GM12878 (cell line): ENCODE data around the gene TMIGD3. TPM values are rescaled to one million over a fixed set of nuclear protein-coding genes. Genes with fewer than 3 reads are reported as not detected.

Experiments
- ATAC-seq: fragments of 200-7000 bp; cut with Tn5 transposase; 3 replicates; pipeline ENCODE4 v1.9.1; 2020; ENCODE audit warnings: mild to moderate bottlenecking, moderate library complexity
- BruUV-seq: library from RNA; stranded (reverse); fragments of 400-500 nt; replicated peaks from 2 replicates; lab custom pipeline; 2021; lab: Mats Ljungman, UMichigan
- CTCF ChIA-PET: fragments of 300-600 bp; sonication (Branson Sonifier 250); formaldehyde crosslinking; extraction: SDS; loops from one replicate; lab custom pipeline; 2021; ENCODE audit warnings: inconsistent platforms; lab: Yijun Ruan, JAX
- POLR2A ChIA-PET: fragments of 350-600 bp; formaldehyde crosslinking; extraction: SDS; loops from one replicate; lab custom pipeline; 2021; ENCODE audit warnings: inconsistent platforms; lab: Charles Lee
- RAD21 ChIA-PET: fragments of 300-600 bp; sonication (Branson Sonifier 250); formaldehyde crosslinking; loops from one replicate; lab custom pipeline; 2023; ENCODE audit warnings: antibody characterized with exemption; ENCODE audit not compliant: unreplicated experiment; lab: Charles Lee
- SMC1A ChIA-PET: fragments of 300-600 bp; sonication (Branson Sonifier 250); formaldehyde crosslinking; loops from one replicate; lab custom pipeline; 2023; ENCODE audit not compliant: unreplicated experiment, uncharacterized antibody; lab: Charles Lee
- DNase-seq: peaks from one replicate; pipeline ENCODE4 v3.0.0-alpha.2; 2011; ENCODE audit warnings: low read depth, low spot score
- FAIRE-seq: peaks from 3 replicates; lab custom pipeline; 2011; peaks lifted over from hg19 to GRCh38; lab: Jason Lieb, UNC
- H2AFZ ChIP-seq: 2 replicates; pipeline ENCODE4 v1.6.0; 2011; ENCODE audit warnings: low read depth, low read length, control low read depth; ENCODE audit not compliant: control insufficient read depth
- H3K27ac ChIP-seq: 2 replicates; pipeline ENCODE4 v1.5.1; 2011; ENCODE audit warnings: control low read depth; ENCODE audit not compliant: control insufficient read depth, insufficient read depth
- H3K27me3 ChIP-seq, 2 experiments: replicated peaks in 1 of 2; 2 replicates each; pipeline versions ENCODE4 v1.6.0 to v1.6.1; 2011; ENCODE audit warnings: low read length in 1 of 2; ENCODE audit not compliant: control insufficient read depth in 2 of 2, insufficient read depth in 2 of 2
- H3K36me3 ChIP-seq, 2 experiments: 2 replicates each; pipeline ENCODE4 v1.5.1; 2011; ENCODE audit warnings: low read length in 1 of 2; ENCODE audit not compliant: control insufficient read depth in 2 of 2, insufficient read depth in 2 of 2
- H3K4me1 ChIP-seq: 2 replicates; pipeline ENCODE4 v1.6.1; 2011; ENCODE audit warnings: mild to moderate bottlenecking, low read length, moderate library complexity, mixed read lengths; ENCODE audit not compliant: control insufficient read depth, insufficient read depth
- H3K4me2 ChIP-seq: 2 replicates; pipeline ENCODE4 v1.6.0; 2011; ENCODE audit warnings: control low read depth; ENCODE audit not compliant: control insufficient read depth, insufficient read depth
- H3K4me3 ChIP-seq: fragments of 200-600 bp; sonication (generic); 2 replicates; pipeline ENCODE4 v1.5.1; 2016
- H3K79me2 ChIP-seq: 2 replicates; pipeline ENCODE4 v1.6.0; 2011; ENCODE audit warnings: low read length; ENCODE audit not compliant: control insufficient read depth, insufficient read depth
- H3K9ac ChIP-seq: 2 replicates; pipeline ENCODE4 v1.8.0; 2011; ENCODE audit warnings: low read length, control low read depth, mixed read lengths; ENCODE audit not compliant: control insufficient read depth, insufficient read depth
- H3K9me3 ChIP-seq: replicated peaks from 3 replicates; pipeline ENCODE4 v1.5.1; 2011; ENCODE audit warnings: mild to moderate bottlenecking, low read length; ENCODE audit not compliant: control insufficient read depth, insufficient read depth
- H4K20me1 ChIP-seq: 2 replicates; pipeline ENCODE4 v1.6.0; 2011; ENCODE audit not compliant: control insufficient read depth, insufficient read depth
- ATF2 ChIP-seq: IDR thresholded peaks from 2 replicates; pipeline ENCODE4 v1.6.1; 2012; ENCODE audit warnings: low read length, inconsistent platforms
- CBX5 ChIP-seq: sonication (generic); IDR thresholded peaks from 2 replicates; pipeline ENCODE4 v1.6.1; 2016; ENCODE audit warnings: low read depth, moderate library complexity, mild to moderate bottlenecking, inconsistent platforms
- CHD4 ChIP-seq: fragments of 200-600 bp; sonication (generic); IDR thresholded peaks from 2 replicates; pipeline ENCODE4 v1.6.1; 2016; ENCODE audit warnings: mild to moderate bottlenecking
- E2F8 ChIP-seq: fragments of 450-650 bp; IDR thresholded peaks from 2 replicates; pipeline ENCODE4 v1.6.1; 2018; ENCODE audit warnings: mild to moderate bottlenecking, low read depth, moderate library complexity; ENCODE audit not compliant: partially characterized antibody
- GATAD2B ChIP-seq: fragments of 450-650 bp; conservative IDR thresholded peaks from 2 replicates; pipeline ENCODE4 v1.6.1; 2017; ENCODE audit warnings: low read depth, mild to moderate bottlenecking, moderate library complexity
- IRF4 ChIP-seq: IDR thresholded peaks from 2 replicates; pipeline ENCODE4 v1.6.1; 2011; ENCODE audit warnings: low read depth, low read length
- JUNB ChIP-seq: IDR thresholded peaks from 2 replicates; pipeline ENCODE4 v1.6.1; 2016; ENCODE audit warnings: antibody characterized with exemption, mild to moderate bottlenecking
- KLF5 ChIP-seq: fragments of 450-650 bp; IDR thresholded peaks from 2 replicates; pipeline ENCODE4 v1.6.1; 2014; ENCODE audit warnings: mild to moderate bottlenecking; ENCODE audit not compliant: partially characterized antibody
- MYC ChIP-seq: IDR thresholded peaks from 2 replicates; pipeline ENCODE4 v1.6.1; 2011; ENCODE audit warnings: mild to moderate bottlenecking, low read length, moderate library complexity, inconsistent platforms; ENCODE audit not compliant: insufficient read depth, insufficient replicate concordance, insufficient read length, severe bottlenecking
- NFIC ChIP-seq: IDR thresholded peaks from 2 replicates; pipeline ENCODE4 v1.6.1; 2012; ENCODE audit warnings: low read depth, mild to moderate bottlenecking, inconsistent platforms, low read length, moderate library complexity
- NFYA ChIP-seq: IDR thresholded peaks from 2 replicates; pipeline ENCODE4 v1.6.1; 2011; ENCODE audit warnings: low read depth, mild to moderate bottlenecking, low read length, improper control_type of control experiment, borderline replicate concordance
- POLR2AphosphoS5 ChIP-seq: IDR thresholded peaks from 2 replicates; pipeline ENCODE4 v1.6.1; 2011; ENCODE audit warnings: mild to moderate bottlenecking, low read length, inconsistent platforms
- RAD21 ChIP-seq: IDR thresholded peaks from 2 replicates; pipeline ENCODE4 v1.6.1; 2011; ENCODE audit warnings: mild to moderate bottlenecking, low read depth, low read length, moderate library complexity; ENCODE audit not compliant: insufficient read depth
- RAD51 ChIP-seq: fragments of 450-650 bp; IDR thresholded peaks from 2 replicates; pipeline ENCODE4 v1.6.1; 2016; ENCODE audit warnings: moderate library complexity, mild to moderate bottlenecking, inconsistent platforms
- RB1 ChIP-seq: fragments of 450-650 bp; formaldehyde crosslinking; IDR thresholded peaks from 2 replicates; pipeline ENCODE4 v1.6.1; 2017; ENCODE audit warnings: mild to moderate bottlenecking, borderline replicate concordance
- RUNX3 ChIP-seq: IDR thresholded peaks from 2 replicates; pipeline ENCODE4 v1.6.1; 2012; ENCODE audit warnings: low read length, inconsistent platforms
- SRF ChIP-seq, 2 experiments: IDR thresholded peaks; 2 replicates each; pipeline ENCODE4 v1.6.1; 2011; ENCODE audit warnings: low read depth in 2 of 2, low read length in 2 of 2, mild to moderate bottlenecking in 1 of 2, moderate library complexity in 1 of 2
- YY1 ChIP-seq: IDR thresholded peaks from 2 replicates; pipeline ENCODE4 v1.6.1; 2011; ENCODE audit warnings: low read depth, mild to moderate bottlenecking, low read length
- ZNF217 ChIP-seq: fragments of 450-650 bp; IDR thresholded peaks from 2 replicates; pipeline ENCODE4 v1.6.1; 2017; ENCODE audit warnings: antibody characterized with exemption, mild to moderate bottlenecking
- WGBS: methylation state at CpG from one replicate; pipeline ENCODE4 v1.1.6; 2016; ENCODE audit warnings: low lambda C conversion rate; ENCODE audit not compliant: insufficient replicate concordance, insufficient coverage; ENCODE audit errors: missing lambda C conversion rate; 5-methylcytosine and 5-hydroxymethylcytosine counted together
- in situ Hi-C: fragments of 300-500 bp; cut with MboI; formaldehyde crosslinking; loops from 9 replicates; pipeline ENCODE4 v1.14.3; 2018; ENCODE audit warnings: mixed read lengths
- intact Hi-C: fragments of 100-400 bp; cut with micrococcal nuclease; formaldehyde crosslinking; loops from one replicate; pipeline ENCODE4 v1.14.2; 2022; ENCODE audit not compliant: unreplicated experiment
- polyA plus RNA-seq, 11 experiments: library from polyadenylated mRNA; depleted of rRNA in 4 of 11; unstranded in 6 of 11; stranded (reverse) in 5 of 11; fragments of >200 nt; fragmentation: Nextera tagmentation in 4 of 11; fragmentation: Illumina TruSeq in 1 of 11; extraction: Ambion mirVana in 4 of 11; extraction: Trizol in 1 of 11; gene quantifications; 1 replicate in 1 of 11; 2 replicates in 10 of 11; pipeline versions ENCODE4 v1.2.1 to v1.2.3, GENCODE V29; 2011 to 2016; ENCODE audit warnings: inconsistent platforms in 2 of 11, missing spikeins in 2 of 11, low read depth in 1 of 11
- total RNA-seq, 4 experiments: library from RNA; depleted of rRNA in 3 of 4; stranded (reverse); fragments of >200 nt in 3 of 4; fragmentation: Illumina TruSeq in 1 of 4; extraction: Trizol in 1 of 4; gene quantifications; 2 replicates each; pipeline versions ENCODE4 v1.2.1 to v1.2.3, GENCODE V29; 2013 to 2021

Gene TMIGD3
- total and polyA plus RNA-seq, 10 of the 15 experiments (the other 5 are each of a cell fraction or from before 2014, with no cell fraction given) = 0.17 TPM; not detected in 9

DNA sequence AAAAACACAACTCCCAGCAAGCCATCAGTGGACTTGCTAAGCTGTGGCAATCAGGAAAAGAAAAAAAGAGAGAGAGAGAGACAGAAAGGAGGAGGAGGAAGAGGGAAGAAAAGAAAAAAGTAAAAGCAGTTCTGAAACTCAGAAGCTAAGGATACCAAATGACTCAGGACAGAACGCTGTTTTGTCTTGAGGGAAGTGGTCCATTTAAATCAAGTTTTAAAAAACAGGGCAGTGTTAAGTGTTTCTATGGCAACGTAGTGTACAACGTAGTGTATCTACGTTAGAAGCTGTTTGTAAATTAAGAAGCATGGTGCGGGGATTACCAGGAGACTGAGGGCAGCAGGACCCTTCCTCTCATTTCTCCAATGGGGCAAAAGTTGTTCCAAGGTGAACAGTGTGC lies 5.8 kb downstream of the TMIGD3 start (continued):
- TF ChIP-seq ATF2 = no peak
- 0 out of 2 replicates have a peak, but pooled peaks have one; percentile 7 for TF ChIP-seq IRF4
- no peak for TF ChIP-seq RAD21
- TF ChIP-seq RAD51 = no peak
- no peak for TF ChIP-seq SRF (IDR thresholded peaks at IDR 0.05; ENCODE audit: low read depth in 2 of 2, low read length in 2 of 2)
- no peak for TF ChIP-seq GATAD2B
- no peak for TF ChIP-seq NFYA

DNA sequence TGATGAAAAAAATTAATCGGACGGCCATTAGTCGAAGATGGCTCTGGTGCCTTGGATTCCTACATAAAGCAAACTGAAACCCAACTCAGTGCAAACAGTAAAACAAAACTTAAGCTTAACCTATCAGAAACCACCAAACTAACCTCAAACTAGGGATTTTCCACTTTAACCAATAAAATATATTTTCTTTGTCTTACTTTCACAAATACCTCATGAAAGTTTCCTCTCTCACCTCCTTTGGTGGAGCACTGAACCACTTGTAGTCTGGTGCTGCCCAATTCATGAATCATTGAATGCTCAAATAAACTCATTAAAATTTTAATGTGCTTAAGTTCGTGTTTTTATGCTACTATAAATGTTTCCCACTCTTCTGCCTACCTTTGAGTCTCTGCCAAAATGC lies 7.0 kb downstream of the TMIGD3 start:
- POLR2A ChIA-PET = interaction anchor here (1.3 to 1.4 kb wide), 2 partner anchors 14 to 20 kb away, joined by 3 to 4 read pairs; no protein-coding TSS in a partner anchor
- Histone ChIP-seq H4K20me1 (no peaks in the 10 kb centered on the region), H3K4me1 (peaks cover 16% of the 10 kb centered on the region; the same call in 1 of the 2 replicates), H3K9me3 (peaks cover 15% of the 10 kb centered on the region), H3K27me3 (no peaks in the 10 kb centered on the region), H3K79me2 (no peaks in the 10 kb centered on the region), H3K4me3 (no peak overlapping the region), H3K27ac (peak overlapping the region; percentile 58), H3K9ac (no peak overlapping the region), H3K36me3 (no peaks in the 10 kb centered on the region), H3K4me2 (no peak overlapping the region), H2AFZ (no peak overlapping the region)
- TF ChIP-seq RUNX3 = peak; percentile 83
- TF ChIP-seq POLR2AphosphoS5 = no peak
- 0 out of 2 replicates have a peak, but pooled peaks have one; percentile 34 for TF ChIP-seq YY1
- TF ChIP-seq RB1 = no peak
- peak; percentile 43 for TF ChIP-seq KLF5
- 0 out of 2 replicates have a peak, but pooled peaks have one; percentile 20 for TF ChIP-seq NFIC
- peak; percentile 87 for TF ChIP-seq CBX5
- no peak for TF ChIP-seq E2F8
- TF ChIP-seq MYC = no peak
- TF ChIP-seq ZNF217 = no peak
- 0 out of 2 replicates have a peak, but pooled peaks have one; percentile 14 for TF ChIP-seq JUNB
- TF ChIP-seq CHD4 = no peak
- DNase-seq = no peak
- peak; percentile 79 for ATAC-seq
- CTCF ChIA-PET = interaction anchor here (1.5 to 5.6 kb wide), 4 partner anchors 11 to 259 kb away, joined by 4 to 41 read pairs (median 4); no protein-coding TSS in a partner anchor
- in situ Hi-C loops = loop anchor here (25.0 kb wide), 1 partner anchor 866 kb away; no protein-coding TSS in a partner anchor
- BruUV-seq = no TSS peak
- WGBS = 72% methylated on average over 4 of the region's 4 CpGs
- RAD21 ChIA-PET = interaction anchor here (0.9 to 2.9 kb wide), 4 partner anchors 11 to 218 kb away, joined by 3 to 14 read pairs (median 6); no protein-coding TSS in a partner anchor
- SMC1A ChIA-PET = interaction anchor here (0.7 to 5.4 kb wide), 4 partner anchors 12 to 253 kb away, joined by 3 to 46 read pairs (median 4); no protein-coding TSS in a partner anchor
- FAIRE-seq = no peak
- intact Hi-C loops = no loop called here
